Erythroblast (primary cell): ENCODE measurements around the gene GNPDA2.

ENCODE experiments used
- DNase-seq, 2 experiments: peaks; one replicate each; lab custom pipeline; 2025; lab: John Stamatoyannopoulos, UW
- GATA1 ChIP-seq: IDR thresholded peaks from 2 replicates; pipeline ENCODE4 v1.6.1; 2011; ENCODE audit warnings: low read depth, mild to moderate bottlenecking, control low read depth, low read length, moderate library complexity
- POLR2A ChIP-seq: IDR thresholded peaks from 2 replicates; pipeline ENCODE4 v1.6.1; 2011; ENCODE audit warnings: mild to moderate bottlenecking, low read length

GNPDA2 gene

GRCh38 chr4:44725166-44725565 lies 1.2 kb downstream of the GNPDA2 start:
- TF ChIP-seq POLR2A (no peak), GATA1 (no peak)
- peak in 1 of 2 experiments; percentile 23 for DNase-seq

GRCh38 chr4:44722001-44722400 lies 4.4 kb downstream of the GNPDA2 start:
- DNase-seq, result peak in 1 of 2 experiments; percentile 3
- TF ChIP-seq POLR2A, result no peak

GRCh38 chr4:44720371-44720770 lies 6.0 kb downstream of the GNPDA2 start:
- TF ChIP-seq GATA1, result no peak
- TF ChIP-seq POLR2A, result no peak

GRCh38 chr4:44716597-44716996 lies 9.8 kb downstream of the GNPDA2 start:
- TF ChIP-seq POLR2A, result no peak
- no peak for TF ChIP-seq GATA1
- no peak for DNase-seq

More at GRCh38 chr4:44720371-44720770, 6.0 kb downstream of the GNPDA2 start:
- DNase-seq, result no peak

- peak in 1 of 2 experiments; percentile 22 for DNase-seq
- no peak for TF ChIP-seq GATA1
- no peak for TF ChIP-seq POLR2A
Observed at GRCh38 chr4:44713125-44713524, 13.2 kb downstream of the GNPDA2 start.

- TF ChIP-seq POLR2A (no peak), GATA1 (no peak)
Observed at GRCh38 chr4:44704673-44705072, 21.7 kb downstream of the GNPDA2 start.

GRCh38 chr4:44701037-44701436 lies 25.3 kb downstream of the GNPDA2 start:
- DNase-seq, result no peak
- no peak for TF ChIP-seq POLR2A
- TF ChIP-seq GATA1, result no peak

More at GRCh38 chr4:44704673-44705072, 21.7 kb downstream of the GNPDA2 start:
- DNase-seq, result no peak

- no peak for DNase-seq
Observed at GRCh38 chr4:44700427-44700826, 25.9 kb downstream of the GNPDA2 start.

GRCh38 chr4:44684648-44685047 lies 41.7 kb downstream of the GNPDA2 start:
- TF ChIP-seq POLR2A, result no peak
- no peak for TF ChIP-seq GATA1

More at GRCh38 chr4:44700427-44700826, 25.9 kb downstream of the GNPDA2 start:
- TF ChIP-seq GATA1, result no peak
- TF ChIP-seq POLR2A, result no peak

GRCh38 chr4:44679060-44679459 lies 47.3 kb downstream of the GNPDA2 start:
- TF ChIP-seq POLR2A (no peak), GATA1 (no peak)
- DNase-seq, result no peak

More at GRCh38 chr4:44684648-44685047, 41.7 kb downstream of the GNPDA2 start:
- no peak for DNase-seq

- TF ChIP-seq GATA1 (no peak), POLR2A (peak; percentile 97)
- peak; percentile 95 for DNase-seq
Observed at GRCh38 chr4:44678094-44679041, 48.0 kb downstream of the GNPDA2 start, which contains the start of gene GUF1. Gene GUF1 (plus strand): TSS chr4:44678420. CDS start chr4:44678623, 203 bp downstream.

GRCh38 chr4:44675366-44675765 lies 51.0 kb downstream of the GNPDA2 start:
- peak; percentile 35 to 61 for DNase-seq
- TF ChIP-seq POLR2A (peak; percentile 61), GATA1 (no peak)

- DNase-seq, result peak; percentile 46
- TF ChIP-seq POLR2A, result no peak
- no peak for TF ChIP-seq GATA1
Observed at GRCh38 chr4:44674471-44674870, 51.9 kb downstream of the GNPDA2 start.

GRCh38 chr4:44671636-44672035 lies 54.7 kb downstream of the GNPDA2 start:
- TF ChIP-seq GATA1 (no peak), POLR2A (no peak)
- DNase-seq, result no peak
